AG04450 (cell line): Measurements from ENCODE around the gene COL5A2. TPM values are rescaled to one million over a fixed set of nuclear protein-coding genes. Genes with fewer than 3 reads are reported as not detected.

Experiments
- CTCF ChIA-PET: fragments of 300-600, 350-600 bp; formaldehyde crosslinking; extraction: SDS; loops from one replicate; lab custom pipeline; 2022; ENCODE audit warnings: antibody characterized with exemption, inconsistent platforms; lab: Charles Lee
- POLR2A ChIA-PET: fragments of 350-600 bp; formaldehyde crosslinking; extraction: SDS; loops from one replicate; lab custom pipeline; 2021; ENCODE audit warnings: antibody characterized with exemption, inconsistent platforms; lab: Yijun Ruan, JAX
- DNase-seq: peaks from one replicate; pipeline ENCODE4 v3.0.0-alpha.2; 2011; ENCODE audit warnings: low read depth, low spot score
- H3K27ac ChIP-seq: one replicate; pipeline ENCODE4 v1.5.1; 2012; ENCODE audit warnings: low read depth, low read length, control low read depth
- H3K27me3 ChIP-seq: one replicate; pipeline ENCODE4 v1.6.0; 2012; ENCODE audit warnings: low read length; ENCODE audit not compliant: control insufficient read depth, insufficient read depth
- H3K4me3 ChIP-seq: 2 replicates; pipeline ENCODE4 v1.5.1; 2011; ENCODE audit warnings: mild to moderate bottlenecking, low read depth, low read length, control low read depth
- H3K9me3 ChIP-seq: 2 replicates; pipeline ENCODE4 v1.5.1; 2012; ENCODE audit warnings: low read length; ENCODE audit not compliant: control insufficient read depth, insufficient read depth
- CTCF ChIP-seq: IDR thresholded peaks from 2 replicates; pipeline ENCODE4 v1.5.1; 2011; ENCODE audit warnings: low read depth, low read length, control low read depth, inconsistent platforms
- polyA plus RNA-seq: library from polyadenylated mRNA; depleted of rRNA; stranded (reverse); fragments of >200 nt; gene quantifications from 2 replicates; pipeline ENCODE4 v1.2.3, GENCODE V29; 2011

COL5A2 gene
- polyA plus RNA-seq, 1 experiment: 305 TPM

- H3K4me3 ChIP-seq: no peak overlapping the region
- H3K27ac ChIP-seq: peak overlapping the region; percentile 40
- CTCF ChIA-PET: interaction anchor here (1.2 kb wide), 1 partner anchor 490 kb away, joined by 3 read pairs; no protein-coding TSS in a partner anchor
- DNase-seq: no peak
- POLR2A ChIA-PET: interaction anchor here (0.7 to 1.6 kb wide), 3 partner anchors 10 to 129 kb away, joined by 3 to 4 read pairs (median 3); no protein-coding TSS in a partner anchor
- H3K9me3 ChIP-seq: no peaks in the 10 kb centered on the region
- TF ChIP-seq CTCF: no peak
- no peaks in the 10 kb centered on the region for H3K27me3 ChIP-seq
Observed at GRCh38 chr2:189013671-189014448, 165.7 kb downstream of the COL5A2 start.

- ChIA-PET POLR2A (interaction anchor here (1.6 kb wide), 1 partner anchor 9 kb away, joined by 3 read pairs; no protein-coding TSS in a partner anchor), CTCF (no interaction called here)
- no peak for TF ChIP-seq CTCF
- Histone ChIP-seq H3K4me3 (no peak overlapping the region), H3K27me3 (no peaks in the 10 kb centered on the region), H3K27ac (no peak overlapping the region), H3K9me3 (no peaks in the 10 kb centered on the region)
- DNase-seq: no peak
Observed at GRCh38 chr2:189013031-189013430, 166.5 kb downstream of the COL5A2 start.

GRCh38 chr2:189012351-189012750, 167.2 kb downstream of the COL5A2 start:
- no peak for TF ChIP-seq CTCF
- ChIA-PET POLR2A (interaction anchor here (1.6 kb wide), 1 partner anchor 8 kb away, joined by 3 read pairs; no protein-coding TSS in a partner anchor), CTCF (no interaction called here)
- Histone ChIP-seq H3K4me3 (no peak overlapping the region), H3K27me3 (no peaks in the 10 kb centered on the region), H3K27ac (no peak overlapping the region), H3K9me3 (no peaks in the 10 kb centered on the region)
- DNase-seq: no peak

GRCh38 chr2:189010536-189010935, 169.0 kb downstream of the COL5A2 start:
- no peaks in the 10 kb centered on the region for H3K27me3 ChIP-seq
- no peak for DNase-seq
- H3K4me3 ChIP-seq: no peak overlapping the region
- CTCF ChIA-PET: no interaction called here
- no peak for TF ChIP-seq CTCF
- H3K9me3 ChIP-seq: no peaks in the 10 kb centered on the region
- no peak overlapping the region for H3K27ac ChIP-seq
- POLR2A ChIA-PET: no interaction called here

- no peak for DNase-seq
- H3K27ac ChIP-seq: peak overlapping the region; percentile 33
- no peaks in the 10 kb centered on the region for H3K9me3 ChIP-seq
- ChIA-PET CTCF (no interaction called here), POLR2A (no interaction called here)
- TF ChIP-seq CTCF: no peak
- no peak overlapping the region for H3K4me3 ChIP-seq
- no peaks in the 10 kb centered on the region for H3K27me3 ChIP-seq
Observed at GRCh38 chr2:189008555-189009262, 170.9 kb downstream of the COL5A2 start.
